ENCODE measurements around the gene ULBP1.
"Not testable (repeated sequence)": the region's sequence is repeated elsewhere in the genome, so short reads cannot be mapped to it uniquely, and the experiment has no call there.

The ULBP1 gene

DNA sequence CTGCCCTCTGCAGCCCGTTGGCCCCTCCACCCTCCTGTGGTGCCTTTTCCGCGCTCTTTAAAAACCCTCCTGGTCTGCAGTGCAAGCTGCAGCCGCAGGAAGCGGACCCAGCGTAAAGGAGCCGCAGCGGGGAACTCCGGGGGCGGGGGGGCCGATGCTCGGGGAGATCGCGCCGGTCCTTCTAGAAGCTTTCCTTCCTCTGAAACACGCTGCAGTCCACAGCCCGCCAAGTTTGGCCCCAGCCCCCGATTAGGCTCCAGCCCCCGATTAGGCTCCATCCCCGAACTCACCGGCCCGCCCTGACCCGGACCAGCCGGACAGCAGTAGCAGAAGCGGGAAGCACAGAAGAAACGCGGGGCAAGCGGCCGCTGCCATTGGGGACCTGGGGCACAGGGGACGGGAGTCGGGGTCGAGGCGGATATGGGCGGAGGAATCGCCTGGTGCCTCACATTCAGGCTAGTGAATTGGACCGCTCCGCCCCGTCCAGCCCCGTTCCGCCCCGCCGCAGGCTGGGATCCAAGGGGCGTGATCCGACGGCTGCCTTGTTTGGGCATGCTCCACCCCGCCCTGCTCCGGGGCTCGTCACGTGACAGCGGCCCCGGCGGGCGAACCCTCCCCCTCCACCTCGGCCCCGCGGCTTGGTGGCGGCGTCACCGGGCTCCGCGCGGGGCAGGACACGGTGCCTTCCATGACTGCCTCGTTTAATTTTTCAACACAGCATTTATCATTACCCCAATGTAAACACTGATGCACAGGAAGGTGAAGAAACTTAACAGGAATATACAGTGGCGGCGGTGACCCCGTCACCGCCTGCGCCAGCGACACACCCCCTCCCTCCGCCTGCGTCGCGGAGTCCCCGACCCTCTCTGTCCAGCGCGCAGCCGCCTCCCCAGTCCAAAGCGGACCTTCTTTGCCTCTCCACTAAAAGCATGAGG lies 41.3 kb downstream of the ULBP1 start:
- DNase-seq (ENCODE audit: low read depth in 2 of 2), result peak; percentile 75 to 81

- DNase-seq (ENCODE audit: low read depth in 2 of 2), result no peak
These were observed 42.3 kb downstream of the ULBP1 start for GRCh38 chr6:150005761-150006651.

- no peak for DNase-seq (ENCODE audit: low read depth in 2 of 2)
These were observed 43.3 kb downstream of the ULBP1 start for GRCh38 chr6:150006961-150007464.

GRCh38 chr6:150008588-150008987 lies 44.8 kb downstream of the ULBP1 start:
- DNase-seq (ENCODE audit: low read depth in 2 of 2), result no peak

DNA sequence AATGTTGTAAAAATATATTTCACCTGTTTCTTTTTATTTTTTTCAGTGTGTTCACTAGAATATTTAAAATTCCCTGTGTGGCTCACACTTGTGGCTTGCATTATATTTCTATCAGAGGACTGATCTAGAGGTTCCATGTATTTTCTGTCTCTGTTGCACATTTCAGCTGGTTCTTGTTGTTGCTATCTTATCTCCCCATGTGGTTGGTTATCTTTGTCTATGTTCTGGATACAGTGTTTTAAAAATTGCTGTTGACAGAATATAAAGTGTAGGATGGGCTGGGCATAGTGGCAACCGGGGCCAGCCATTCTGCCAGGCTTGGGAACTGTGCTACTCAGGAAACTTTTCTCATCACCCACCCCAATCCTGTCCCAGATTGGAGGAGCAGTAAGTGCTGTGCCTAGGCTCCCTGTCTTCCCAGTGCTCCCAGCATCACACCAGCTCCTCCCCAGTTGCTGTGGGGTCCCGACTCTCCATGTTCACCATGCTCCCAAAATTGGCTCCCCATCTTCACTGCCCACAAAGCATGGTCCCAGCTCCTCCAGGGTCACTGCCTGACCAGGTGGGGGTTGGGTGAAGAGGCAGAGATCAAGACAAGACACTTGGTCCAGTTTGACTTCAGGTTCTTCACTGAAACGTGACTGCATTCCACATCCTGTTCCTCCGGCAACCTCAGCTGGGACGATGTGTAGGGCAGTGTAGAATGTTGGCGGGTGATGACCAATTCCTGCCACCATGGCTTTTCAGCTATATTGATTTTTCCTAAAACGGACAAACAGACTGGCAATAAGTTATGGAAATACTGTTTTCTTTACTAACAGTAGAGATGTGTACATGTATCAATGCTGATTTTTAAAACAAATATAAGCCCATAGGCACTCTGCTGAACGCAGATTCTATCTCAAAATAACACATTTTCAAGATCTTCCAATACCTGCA lies 49.4 kb downstream of the ULBP1 start:
- not testable (repeated sequence) for DNase-seq (ENCODE audit: low read depth in 2 of 2)

DNA sequence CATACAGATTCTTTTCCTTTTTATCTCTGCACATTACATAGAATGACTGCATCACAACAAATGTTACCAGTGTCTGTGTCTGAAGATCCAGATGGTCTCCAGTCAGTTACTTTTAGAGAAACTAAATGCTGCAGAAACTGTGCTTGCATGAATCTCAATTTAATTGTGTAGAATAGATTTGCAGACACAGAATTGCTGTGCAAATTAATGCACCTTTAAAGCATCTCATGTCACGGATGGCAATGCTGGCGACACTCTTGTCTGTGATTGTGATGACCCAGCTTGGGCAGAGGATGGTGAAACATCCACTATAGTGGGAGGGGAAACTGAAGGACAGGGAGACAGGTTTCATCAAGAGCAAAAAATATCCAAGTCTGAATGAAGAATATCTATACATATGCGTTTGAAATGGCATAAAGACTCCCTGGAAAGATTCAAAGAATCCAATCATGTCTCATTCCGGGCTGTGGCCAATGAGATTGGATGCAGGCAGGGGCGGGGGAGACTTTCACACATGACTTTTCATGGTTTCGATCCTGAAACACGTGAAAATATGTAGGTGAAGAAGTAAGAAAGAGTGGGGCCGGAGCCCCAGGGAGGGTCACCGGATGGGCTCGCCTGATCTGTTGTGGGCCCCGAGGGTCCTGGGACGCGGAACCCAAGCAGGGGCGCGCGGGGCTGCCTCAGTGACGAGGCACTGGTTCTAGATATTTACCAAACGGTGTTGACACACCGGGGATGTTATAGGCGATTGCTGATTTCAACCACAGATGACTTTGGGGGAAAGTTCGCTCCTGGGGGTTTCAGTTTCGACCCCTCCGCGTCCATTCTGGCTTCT lies 50.3 kb downstream of the ULBP1 start:
- DNase-seq (ENCODE audit: low read depth in 2 of 2), result not testable (repeated sequence)

DNA sequence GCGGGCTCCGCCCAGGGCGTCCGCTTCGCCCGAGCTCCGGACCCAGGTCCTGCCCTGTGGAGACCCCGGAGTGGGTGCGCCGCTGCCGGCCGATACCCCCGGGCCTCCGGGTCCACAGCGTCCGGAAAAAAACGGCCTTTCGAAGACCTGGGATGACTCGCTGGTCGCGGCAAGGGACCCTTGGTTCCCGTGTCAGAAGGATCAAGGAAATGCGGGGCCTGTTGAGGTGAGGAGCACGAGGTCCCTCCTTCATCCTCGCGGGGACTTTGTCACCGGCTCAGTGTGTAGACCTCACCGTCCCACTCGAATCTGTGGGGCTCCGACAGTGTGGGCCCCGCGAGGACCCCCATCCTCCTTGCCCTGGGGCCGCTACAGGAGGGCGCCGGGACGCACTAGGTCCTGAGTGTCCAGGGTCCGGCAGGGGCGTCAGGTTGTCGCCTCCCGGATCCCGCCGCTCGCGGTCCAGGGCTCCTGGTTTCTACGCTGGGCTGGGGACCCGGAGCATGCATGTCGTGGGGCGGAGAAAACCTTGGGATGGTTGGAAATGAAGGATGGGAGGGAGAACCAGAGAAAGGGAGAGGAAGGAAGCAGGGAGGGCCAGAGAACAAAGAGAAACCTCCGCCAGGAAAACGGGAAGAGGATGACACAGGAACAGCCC lies 51.0 kb downstream of the ULBP1 start:
- DNase-seq (ENCODE audit: low read depth in 2 of 2), result not testable (repeated sequence)

DNA sequence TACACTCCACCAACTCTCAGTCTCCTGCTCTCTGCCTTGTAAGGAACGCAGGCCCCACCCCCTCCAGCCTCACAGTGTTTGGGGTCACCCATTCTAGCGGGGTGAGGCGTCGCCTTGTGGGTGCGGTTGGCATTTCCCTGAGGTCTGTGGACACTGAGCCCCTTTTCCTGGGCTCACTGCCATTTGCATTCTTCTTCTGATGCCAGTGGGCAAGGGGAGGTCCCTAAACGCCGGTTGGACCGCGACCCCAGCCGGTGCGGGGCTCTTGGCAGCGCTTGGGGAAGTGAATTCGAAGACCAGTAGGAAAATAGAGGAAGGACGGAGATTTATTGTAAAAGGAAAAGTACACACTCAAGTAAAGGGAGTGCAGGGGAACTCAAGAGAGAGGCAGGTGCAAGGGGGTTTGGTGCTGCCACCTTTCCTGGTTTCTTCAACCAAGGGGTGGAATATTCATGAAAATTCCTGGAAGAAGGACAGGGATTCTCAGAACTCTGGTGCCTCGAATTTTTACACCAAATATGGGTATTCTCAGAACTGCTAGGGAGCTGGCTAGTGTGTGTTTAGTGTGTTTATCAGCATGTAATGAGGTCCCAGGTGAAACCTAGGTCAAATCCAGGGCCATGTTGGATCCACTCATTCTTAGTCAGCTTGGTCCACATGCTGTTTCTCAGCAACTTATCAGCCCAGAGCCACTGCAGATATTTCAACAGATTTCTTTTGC lies 51.7 kb downstream of the ULBP1 start:
- DNase-seq (ENCODE audit: low read depth in 2 of 2), result not testable (repeated sequence)

DNA sequence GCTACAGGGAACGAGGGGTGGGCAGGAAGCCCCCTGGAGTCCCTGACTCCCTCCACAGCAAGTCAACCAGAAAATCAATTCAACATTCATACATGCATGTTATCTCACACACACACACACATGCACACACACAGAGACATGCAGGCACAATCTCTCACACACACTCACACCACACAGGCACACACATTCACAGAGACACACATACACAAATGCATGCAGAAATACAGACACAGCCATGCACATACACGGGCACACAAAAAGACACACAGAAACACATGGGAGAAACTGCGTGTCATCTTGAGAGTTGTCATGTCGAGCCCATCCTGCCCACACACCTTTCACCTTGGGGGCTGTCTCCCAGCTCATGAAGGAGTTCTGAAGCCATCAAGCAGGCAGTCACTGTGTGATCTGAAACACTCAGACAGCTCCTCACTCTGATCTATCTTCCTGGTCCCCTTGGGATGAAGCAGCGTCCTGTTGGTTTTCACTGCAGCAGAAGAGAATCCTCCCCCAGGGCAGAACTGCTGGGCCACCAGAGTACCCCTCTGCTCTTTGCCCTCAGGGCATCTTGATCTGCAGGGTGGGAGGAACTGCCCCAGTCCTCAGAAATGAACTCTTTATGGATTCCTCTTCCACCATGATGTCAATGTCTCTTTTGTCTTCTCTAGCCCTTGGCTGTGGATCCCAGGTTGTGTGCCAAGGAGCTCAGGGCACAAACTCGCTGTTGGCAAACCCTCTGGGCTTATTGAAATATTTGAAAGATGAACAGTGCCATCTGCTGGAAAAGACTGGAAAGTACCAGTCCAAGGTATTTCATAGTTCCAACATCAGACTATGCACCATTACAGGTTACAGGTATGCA lies 52.8 kb downstream of the ULBP1 start:
- peak in 1 of 2 donors; percentile 59 for DNase-seq (ENCODE audit: low read depth in 2 of 2)

GRCh38 chr6:150017186-150017521 lies 53.4 kb downstream of the ULBP1 start:
- not testable (repeated sequence) for DNase-seq (ENCODE audit: low read depth in 2 of 2)

- no peak for DNase-seq (ENCODE audit: low read depth in 2 of 2)
These were observed 55.3 kb downstream of the ULBP1 start for GRCh38 chr6:150018846-150019580.

GRCh38 chr6:150021870-150022269 lies 58.1 kb downstream of the ULBP1 start:
- DNase-seq (ENCODE audit: low read depth in 2 of 2), result not testable (repeated sequence)
